ENCODE results near the gene MAPK8IP3.
"Not testable (repeated sequence)": the region's sequence is repeated elsewhere in the genome, so short reads cannot be mapped to it uniquely, and the experiment has no call there.

MAPK8IP3 gene

GRCh38 chr16:1712791-1713261, 6.8 kb downstream of the MAPK8IP3 start:
- Histone ChIP-seq H3K9ac (ENCODE audit: low read depth, low read length) (no peak overlapping the region), H3K9me3 (ENCODE audit: control insufficient read depth, insufficient read depth, low read length) (no peaks in the 10 kb centered on the region), H3K27ac (ENCODE audit: low read depth, low read length) (no peak overlapping the region), H3K4me1 (ENCODE audit: control insufficient read depth, insufficient read depth, low read length) (peaks cover 24% of the 10 kb centered on the region), H3K36me3 (ENCODE audit: control insufficient read depth, insufficient read depth, low read length) (no peaks in the 10 kb centered on the region), H3K27me3 (ENCODE audit: control insufficient read depth, insufficient read depth, low read length) (no peaks in the 10 kb centered on the region), H3K4me3 (ENCODE audit: low read depth, low read length) (no peak overlapping the region)

GRCh38 chr16:1713331-1713730, 7.3 kb downstream of the MAPK8IP3 start:
- Histone ChIP-seq H3K27ac (ENCODE audit: low read depth, low read length) (no peak overlapping the region), H3K36me3 (ENCODE audit: control insufficient read depth, insufficient read depth, low read length) (no peaks in the 10 kb centered on the region), H3K4me1 (ENCODE audit: control insufficient read depth, insufficient read depth, low read length) (peaks cover 24% of the 10 kb centered on the region), H3K9ac (ENCODE audit: low read depth, low read length) (no peak overlapping the region), H3K9me3 (ENCODE audit: control insufficient read depth, insufficient read depth, low read length) (no peaks in the 10 kb centered on the region), H3K4me3 (ENCODE audit: low read depth, low read length) (no peak overlapping the region), H3K27me3 (ENCODE audit: control insufficient read depth, insufficient read depth, low read length) (no peaks in the 10 kb centered on the region)

DNA sequence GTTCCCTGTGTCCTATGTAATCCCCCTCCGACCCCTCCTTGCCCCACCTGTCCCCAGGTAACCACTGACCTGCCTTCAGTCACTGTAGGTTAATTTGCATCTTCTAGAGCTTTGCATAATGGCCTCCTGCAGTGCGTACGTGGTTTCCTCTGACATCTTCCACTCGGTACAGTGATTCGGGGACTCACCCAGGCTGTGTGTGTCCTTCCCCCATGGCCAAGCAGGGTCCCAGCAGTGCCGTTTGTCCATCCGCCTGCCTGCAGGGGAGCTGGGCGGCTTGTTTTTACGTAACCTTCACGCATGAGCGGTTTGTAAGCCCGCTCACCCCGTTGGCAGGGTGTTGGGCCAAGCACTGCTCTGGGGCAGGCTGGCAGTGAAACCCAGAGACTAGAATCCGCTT, 7.9 kb downstream of the MAPK8IP3 start:
- Histone ChIP-seq H3K27ac (ENCODE audit: low read depth, low read length) (no peak overlapping the region), H3K27me3 (ENCODE audit: control insufficient read depth, insufficient read depth, low read length) (no peaks in the 10 kb centered on the region), H3K9me3 (ENCODE audit: control insufficient read depth, insufficient read depth, low read length) (no peaks in the 10 kb centered on the region), H3K9ac (ENCODE audit: low read depth, low read length) (no peak overlapping the region), H3K36me3 (ENCODE audit: control insufficient read depth, insufficient read depth, low read length) (no peaks in the 10 kb centered on the region), H3K4me1 (ENCODE audit: control insufficient read depth, insufficient read depth, low read length) (peaks cover 24% of the 10 kb centered on the region), H3K4me3 (ENCODE audit: low read depth, low read length) (no peak overlapping the region; the same call in 1 of the 2 replicates)

DNA sequence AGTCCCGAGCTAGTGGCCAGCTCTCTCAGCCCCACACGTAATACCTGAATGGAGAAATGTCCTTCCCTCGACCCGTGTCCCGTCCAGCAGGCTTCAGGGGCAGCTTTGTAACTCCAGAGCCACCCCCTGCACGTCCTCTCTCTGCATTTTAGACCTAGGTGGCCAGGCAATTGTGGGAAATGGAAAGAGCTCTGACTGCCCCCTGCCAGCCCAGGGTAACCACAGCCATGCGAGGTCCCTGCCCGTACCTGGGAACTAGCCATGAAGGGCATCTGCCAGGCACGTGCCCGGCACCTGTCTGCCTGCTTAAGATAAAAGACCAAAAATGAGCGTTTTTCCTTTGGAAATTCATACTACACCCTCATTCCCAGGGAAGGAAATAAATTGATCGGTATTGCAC, 9.2 kb downstream of the MAPK8IP3 start:
- Histone ChIP-seq H3K4me3 (ENCODE audit: low read depth, low read length) (no peak overlapping the region), H3K36me3 (ENCODE audit: control insufficient read depth, insufficient read depth, low read length) (no peaks in the 10 kb centered on the region), H3K27me3 (ENCODE audit: control insufficient read depth, insufficient read depth, low read length) (no peaks in the 10 kb centered on the region), H3K9ac (ENCODE audit: low read depth, low read length) (no peak overlapping the region), H3K27ac (ENCODE audit: low read depth, low read length) (no peak overlapping the region), H3K4me1 (ENCODE audit: control insufficient read depth, insufficient read depth, low read length) (peaks cover 24% of the 10 kb centered on the region), H3K9me3 (ENCODE audit: control insufficient read depth, insufficient read depth, low read length) (no peaks in the 10 kb centered on the region)

DNA sequence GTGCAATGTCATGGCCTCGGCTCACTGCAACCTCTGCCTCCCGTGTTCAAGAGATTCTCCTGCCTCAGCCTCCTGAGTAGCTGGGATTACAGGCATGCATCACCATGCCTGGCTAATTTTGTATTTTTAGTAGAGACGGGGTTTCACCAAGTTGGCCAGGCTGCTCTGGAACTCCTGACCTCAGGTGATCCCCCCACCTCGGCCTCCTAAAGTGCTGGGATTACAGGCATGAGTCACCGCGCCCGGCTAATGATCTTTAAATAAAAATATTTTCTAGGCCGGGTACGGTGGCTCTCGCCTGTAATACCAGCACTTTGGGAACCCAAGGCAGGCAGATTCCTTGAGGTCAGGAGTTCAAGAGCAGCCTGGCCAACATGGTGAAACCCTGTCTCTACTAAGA, 12.2 kb downstream of the MAPK8IP3 start:
- not testable (repeated sequence) for H3K27ac ChIP-seq (ENCODE audit: low read depth, low read length); H3K36me3 ChIP-seq (ENCODE audit: control insufficient read depth, insufficient read depth, low read length); H3K27me3 ChIP-seq (ENCODE audit: control insufficient read depth, insufficient read depth, low read length); H3K9ac ChIP-seq (ENCODE audit: low read depth, low read length); H3K4me3 ChIP-seq (ENCODE audit: low read depth, low read length); H3K9me3 ChIP-seq (ENCODE audit: control insufficient read depth, insufficient read depth, low read length)
- H3K4me1 ChIP-seq (ENCODE audit: control insufficient read depth, insufficient read depth, low read length), result peaks cover 14% of the 10 kb centered on the region

- not testable (repeated sequence) for H3K27ac ChIP-seq (ENCODE audit: low read depth, low read length); H3K27me3 ChIP-seq (ENCODE audit: control insufficient read depth, insufficient read depth, low read length); H3K36me3 ChIP-seq (ENCODE audit: control insufficient read depth, insufficient read depth, low read length); H3K9ac ChIP-seq (ENCODE audit: low read depth, low read length); H3K4me3 ChIP-seq (ENCODE audit: low read depth, low read length); H3K4me1 ChIP-seq (ENCODE audit: control insufficient read depth, insufficient read depth, low read length); H3K9me3 ChIP-seq (ENCODE audit: control insufficient read depth, insufficient read depth, low read length)
Observed at GRCh38 chr16:1719559-1720229, 13.7 kb downstream of the MAPK8IP3 start.

DNA sequence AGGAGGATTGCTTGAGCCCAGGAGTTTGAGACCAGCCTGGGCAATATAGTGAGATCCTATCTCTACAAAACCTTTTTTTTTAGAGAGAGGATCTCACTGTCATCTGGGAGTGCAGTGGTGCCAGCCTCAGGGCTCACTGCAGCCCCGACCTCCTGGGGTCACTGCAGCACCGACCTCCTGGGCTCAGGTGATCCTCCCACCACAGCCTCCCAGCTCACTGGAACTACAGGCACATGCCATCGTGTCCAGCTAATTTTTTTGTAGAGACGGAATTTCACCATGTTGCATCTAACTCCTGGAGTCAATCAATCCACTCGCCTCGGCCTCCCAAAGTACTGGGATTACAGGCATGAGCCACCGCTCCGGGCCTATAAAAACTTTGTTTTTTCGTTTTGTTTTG, 15.4 kb downstream of the MAPK8IP3 start:
- H3K4me3 ChIP-seq (ENCODE audit: low read depth, low read length), result no peak overlapping the region
- no peaks in the 10 kb centered on the region for H3K9me3 ChIP-seq (ENCODE audit: control insufficient read depth, insufficient read depth, low read length)
- no peak overlapping the region for H3K27ac ChIP-seq (ENCODE audit: low read depth, low read length)
- no peak overlapping the region for H3K9ac ChIP-seq (ENCODE audit: low read depth, low read length)
- H3K27me3 ChIP-seq (ENCODE audit: control insufficient read depth, insufficient read depth, low read length), result no peaks in the 10 kb centered on the region
- H3K36me3 ChIP-seq (ENCODE audit: control insufficient read depth, insufficient read depth, low read length), result peaks cover 7% of the 10 kb centered on the region; the same call in 1 of the 2 replicates
- no peaks in the 10 kb centered on the region for H3K4me1 ChIP-seq (ENCODE audit: control insufficient read depth, insufficient read depth, low read length)

DNA sequence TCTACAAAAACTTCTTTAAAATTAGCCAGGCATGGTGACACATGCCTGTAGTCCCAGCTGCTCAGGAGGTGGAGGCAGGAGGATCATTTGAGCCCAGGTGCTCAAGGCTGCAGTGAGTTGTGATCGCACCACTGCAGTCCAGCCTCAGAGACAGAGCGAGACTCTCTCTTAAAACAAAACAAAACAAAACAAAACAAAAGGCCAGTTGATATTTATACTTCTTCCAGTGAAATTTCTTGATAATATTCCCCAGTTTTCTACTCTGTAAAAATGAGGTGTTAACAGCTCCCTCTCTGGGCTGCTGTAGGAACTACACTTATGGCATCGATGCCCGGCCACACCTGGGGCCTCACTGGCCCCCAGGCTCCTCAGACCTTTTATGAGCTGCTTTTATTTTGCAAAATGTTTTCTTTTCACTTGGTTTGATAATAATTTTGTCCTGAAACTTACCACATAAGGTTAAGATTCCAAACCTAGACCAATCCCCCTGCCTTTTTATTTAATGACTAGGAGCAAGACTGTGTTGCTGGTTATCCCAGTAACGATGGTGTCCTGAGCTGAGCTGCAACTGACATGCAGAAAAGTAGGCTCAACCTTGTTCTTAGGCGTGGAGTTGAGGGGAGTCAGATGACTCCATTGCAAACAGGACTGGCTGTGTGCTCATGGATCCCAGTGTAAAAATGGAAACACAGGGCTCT, 17.6 kb downstream of the MAPK8IP3 start:
- H3K9me3 ChIP-seq (ENCODE audit: control insufficient read depth, insufficient read depth, low read length), result no peaks in the 10 kb centered on the region
- H3K9ac ChIP-seq (ENCODE audit: low read depth, low read length), result no peak overlapping the region
- H3K27ac ChIP-seq (ENCODE audit: low read depth, low read length), result no peak overlapping the region
- H3K36me3 ChIP-seq (ENCODE audit: control insufficient read depth, insufficient read depth, low read length), result peaks cover 12% of the 10 kb centered on the region; the same call in 1 of the 2 replicates
- no peak overlapping the region for H3K4me3 ChIP-seq (ENCODE audit: low read depth, low read length)
- H3K27me3 ChIP-seq (ENCODE audit: control insufficient read depth, insufficient read depth, low read length), result no peaks in the 10 kb centered on the region
- H3K4me1 ChIP-seq (ENCODE audit: control insufficient read depth, insufficient read depth, low read length), result no peaks in the 10 kb centered on the region

GRCh38 chr16:1724491-1724890, 18.5 kb downstream of the MAPK8IP3 start:
- Histone ChIP-seq H3K27ac (ENCODE audit: low read depth, low read length) (no peak overlapping the region), H3K27me3 (ENCODE audit: control insufficient read depth, insufficient read depth, low read length) (no peaks in the 10 kb centered on the region), H3K9ac (ENCODE audit: low read depth, low read length) (no peak overlapping the region), H3K4me3 (ENCODE audit: low read depth, low read length) (no peak overlapping the region), H3K36me3 (ENCODE audit: control insufficient read depth, insufficient read depth, low read length) (peaks cover 19% of the 10 kb centered on the region; the same call in 1 of the 2 replicates), H3K4me1 (ENCODE audit: control insufficient read depth, insufficient read depth, low read length) (no peaks in the 10 kb centered on the region), H3K9me3 (ENCODE audit: control insufficient read depth, insufficient read depth, low read length) (no peaks in the 10 kb centered on the region)

DNA sequence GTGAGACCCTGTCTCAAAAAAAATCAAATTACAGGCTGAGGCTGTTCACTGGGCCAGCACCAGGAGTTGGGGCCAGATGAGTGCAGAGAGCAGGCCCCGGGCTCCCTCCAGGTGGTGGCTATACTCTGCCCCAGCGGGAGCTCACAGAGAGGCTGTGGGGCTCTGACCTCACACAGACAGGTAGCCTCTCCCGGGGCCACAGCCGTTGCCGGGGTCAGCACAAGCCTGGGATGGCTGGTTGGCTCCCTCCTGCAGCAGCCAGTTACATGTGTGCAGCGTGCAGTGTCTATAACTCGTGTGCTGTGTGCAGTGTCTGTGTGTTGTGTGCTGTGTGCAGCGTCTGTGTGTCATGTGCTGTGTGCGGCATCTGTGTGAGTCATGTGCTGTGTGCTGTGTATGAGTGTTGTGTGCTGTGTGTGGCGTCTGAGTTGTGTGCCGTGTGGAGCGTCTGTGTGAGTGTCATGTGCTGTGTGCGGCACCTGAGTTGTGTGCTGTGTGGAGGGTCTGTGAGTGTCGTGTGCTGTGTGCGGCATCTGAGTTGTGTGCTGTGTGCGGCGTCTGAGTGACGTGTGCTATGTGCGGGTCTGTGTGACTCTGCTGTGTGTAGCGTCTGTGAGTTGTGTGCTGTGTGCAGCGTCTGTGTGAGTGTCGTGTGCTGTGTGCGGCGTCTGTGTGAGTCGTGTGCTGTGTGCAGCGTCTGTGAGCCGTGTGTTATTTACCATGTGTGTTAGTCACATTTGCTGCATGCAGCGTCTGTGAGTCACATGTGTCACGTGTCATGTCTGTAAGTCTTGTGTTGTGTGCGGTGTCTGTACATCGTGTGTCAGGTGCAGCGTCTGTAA, 20.9 kb downstream of the MAPK8IP3 start:
- Histone ChIP-seq H3K9me3 (ENCODE audit: control insufficient read depth, insufficient read depth, low read length) (no peaks in the 10 kb centered on the region), H3K4me3 (ENCODE audit: low read depth, low read length) (no peak overlapping the region), H3K9ac (ENCODE audit: low read depth, low read length) (no peak overlapping the region), H3K27ac (ENCODE audit: low read depth, low read length) (no peak overlapping the region), H3K4me1 (ENCODE audit: control insufficient read depth, insufficient read depth, low read length) (no peaks in the 10 kb centered on the region), H3K27me3 (ENCODE audit: control insufficient read depth, insufficient read depth, low read length) (no peaks in the 10 kb centered on the region), H3K36me3 (ENCODE audit: control insufficient read depth, insufficient read depth, low read length) (peaks cover 19% of the 10 kb centered on the region)

All from HUES48 (cell line).